SU-DHL-6 (cell line): Measurements from ENCODE around the gene SEZ6L.

Experiments used
- H2AFZ ChIP-seq: fragments of 200-600 bp; sonication (generic); 2 replicates; pipeline ENCODE4 v1.6.1; 2014; ENCODE audit warnings: low read depth, mild to moderate bottlenecking, moderate library complexity, mixed read lengths, antibody characterized with exemption, low read length; ENCODE audit not compliant: severe bottlenecking
- H3F3A ChIP-seq: fragments of 200-600 bp; shearing (Covaris generic); 2 replicates; pipeline ENCODE4 v1.6.0; 2016; ENCODE audit warnings: antibody characterized with exemption, mild to moderate bottlenecking; ENCODE audit not compliant: insufficient read depth
- H3K27ac ChIP-seq: fragments of 200-600 bp; sonication (generic); 2 replicates; pipeline ENCODE4 v1.5.1; 2016; ENCODE audit warnings: low read depth, mild to moderate bottlenecking, low read length, moderate library complexity, mixed read lengths
- H3K27me3 ChIP-seq: fragments of 200-600 bp; sonication (generic), shearing (Covaris generic); 2 replicates; pipeline ENCODE4 v1.6.0; 2014; ENCODE audit warnings: mild to moderate bottlenecking, low read length
- H3K36me3 ChIP-seq: fragments of 200-600 bp; sonication (generic); 2 replicates; pipeline ENCODE4 v1.6.1; 2014; ENCODE audit warnings: mild to moderate bottlenecking, low read length, mixed read lengths
- H3K4me2 ChIP-seq: fragments of 300-600, 200-600 bp; shearing (Covaris generic), sonication (generic); 2 replicates; pipeline ENCODE4 v1.6.0; 2014; ENCODE audit warnings: low read length, low read depth, mild to moderate bottlenecking; ENCODE audit not compliant: poor library complexity, severe bottlenecking
- H3K4me3 ChIP-seq: fragments of 200-600 bp; sonication (generic); 2 replicates; pipeline ENCODE4 v1.5.1; 2014; ENCODE audit warnings: antibody characterized with exemption, low read length, mild to moderate bottlenecking, mixed read lengths; ENCODE audit not compliant: insufficient read depth, poor library complexity, severe bottlenecking
- H3K79me2 ChIP-seq: fragments of 200-600 bp; sonication (generic); 2 replicates; pipeline ENCODE4 v1.6.1; 2014; ENCODE audit warnings: mild to moderate bottlenecking, low read length, moderate library complexity; ENCODE audit not compliant: insufficient read depth
- H3K9ac ChIP-seq: fragments of 200-600 bp; sonication (generic); 2 replicates; pipeline ENCODE4 v1.7.0; 2014; ENCODE audit warnings: mild to moderate bottlenecking, low read length
- H3K9me2 ChIP-seq: fragments of 200-600 bp; sonication (generic); replicated peaks from 2 replicates; pipeline ENCODE4 v1.6.1; 2014; ENCODE audit warnings: low read length; ENCODE audit not compliant: insufficient read depth
- H3K9me3 ChIP-seq: fragments of 200-600 bp; sonication (generic); 2 replicates; pipeline ENCODE4 v1.6.1; 2014; ENCODE audit warnings: low read length, mixed read lengths; ENCODE audit not compliant: insufficient read depth
- H4K20me1 ChIP-seq: fragments of 200-600 bp; sonication (generic); 2 replicates; pipeline ENCODE4 v1.6.1; 2014; ENCODE audit warnings: low read depth, mild to moderate bottlenecking, antibody characterized with exemption, low read length, moderate library complexity, mixed read lengths
- CTCF ChIP-seq: fragments of 200-600 bp; sonication (generic); IDR thresholded peaks from one replicate; pipeline ENCODE4 v1.5.1; 2017; ENCODE audit warnings: antibody characterized with exemption, mild to moderate bottlenecking, low read length, moderate library complexity; ENCODE audit not compliant: insufficient read depth, poor library complexity, severe bottlenecking
- EZH2phosphoT487 ChIP-seq: fragments of 200-600 bp; sonication (generic), shearing (Covaris generic); conservative IDR thresholded peaks from 2 replicates; pipeline ENCODE4 v1.6.1; 2018; ENCODE audit warnings: mild to moderate bottlenecking, antibody characterized with exemption, low read length, moderate library complexity, mixed read lengths

The SEZ6L gene

GRCh38 chr22:26310616-26311015 lies 141.4 kb downstream of the SEZ6L start:
- Histone ChIP-seq H2AFZ (no peak overlapping the region), H4K20me1 (no peaks in the 10 kb centered on the region), H3K9ac (no peak overlapping the region), H3K9me3 (no peaks in the 10 kb centered on the region), H3K9me2 (no peaks in the 10 kb centered on the region), H3K27ac (no peak overlapping the region), H3K79me2 (no peaks in the 10 kb centered on the region), H3F3A (no peaks in the 10 kb centered on the region), H3K27me3 (no peaks in the 10 kb centered on the region), H3K4me3 (no peak overlapping the region), H3K4me2 (no peak overlapping the region), H3K36me3 (no peaks in the 10 kb centered on the region)
- TF ChIP-seq EZH2phosphoT487 (no peak), CTCF (no peak)

GRCh38 chr22:26313291-26313690 lies 144.0 kb downstream of the SEZ6L start:
- Histone ChIP-seq H3K27me3 (no peaks in the 10 kb centered on the region), H3K4me3 (no peak overlapping the region), H3K27ac (no peak overlapping the region), H3K9me3 (no peaks in the 10 kb centered on the region), H3K4me2 (no peak overlapping the region), H3K9me2 (no peaks in the 10 kb centered on the region), H3K36me3 (no peaks in the 10 kb centered on the region), H3K79me2 (no peaks in the 10 kb centered on the region), H2AFZ (no peak overlapping the region), H4K20me1 (no peaks in the 10 kb centered on the region), H3K9ac (no peak overlapping the region), H3F3A (no peaks in the 10 kb centered on the region)
- no peak for TF ChIP-seq CTCF
- TF ChIP-seq EZH2phosphoT487, result no peak

DNA sequence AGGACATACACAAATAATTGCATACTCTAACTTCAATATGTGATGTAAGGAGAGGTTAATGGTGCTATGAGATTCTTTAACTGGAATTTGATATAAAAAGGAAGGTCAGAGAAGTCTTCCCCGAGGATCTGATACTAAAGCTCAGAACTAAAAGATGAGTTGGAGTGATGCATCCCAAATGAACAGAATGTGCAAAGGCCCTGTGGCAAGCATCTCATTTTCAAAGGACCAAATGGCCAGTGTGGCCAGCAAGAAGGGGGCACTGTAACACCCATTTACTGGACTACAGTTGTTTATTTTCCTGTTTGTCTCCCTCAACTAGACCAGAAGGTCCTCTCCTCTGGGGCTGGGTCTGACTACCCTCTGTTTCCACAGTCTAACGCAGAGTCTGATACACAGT lies 144.9 kb downstream of the SEZ6L start:
- no peak overlapping the region for H2AFZ ChIP-seq
- no peak overlapping the region for H3K27ac ChIP-seq
- no peaks in the 10 kb centered on the region for H3K79me2 ChIP-seq
- H3K36me3 ChIP-seq, result no peaks in the 10 kb centered on the region
- no peaks in the 10 kb centered on the region for H3K27me3 ChIP-seq
- no peak for TF ChIP-seq CTCF
- no peak for TF ChIP-seq EZH2phosphoT487
- no peaks in the 10 kb centered on the region for H3K9me2 ChIP-seq
- H4K20me1 ChIP-seq, result no peaks in the 10 kb centered on the region
- H3K9me3 ChIP-seq, result no peaks in the 10 kb centered on the region
- H3K4me3 ChIP-seq, result no peak overlapping the region
- H3F3A ChIP-seq, result no peaks in the 10 kb centered on the region
- H3K4me2 ChIP-seq, result no peak overlapping the region
- no peak overlapping the region for H3K9ac ChIP-seq

DNA sequence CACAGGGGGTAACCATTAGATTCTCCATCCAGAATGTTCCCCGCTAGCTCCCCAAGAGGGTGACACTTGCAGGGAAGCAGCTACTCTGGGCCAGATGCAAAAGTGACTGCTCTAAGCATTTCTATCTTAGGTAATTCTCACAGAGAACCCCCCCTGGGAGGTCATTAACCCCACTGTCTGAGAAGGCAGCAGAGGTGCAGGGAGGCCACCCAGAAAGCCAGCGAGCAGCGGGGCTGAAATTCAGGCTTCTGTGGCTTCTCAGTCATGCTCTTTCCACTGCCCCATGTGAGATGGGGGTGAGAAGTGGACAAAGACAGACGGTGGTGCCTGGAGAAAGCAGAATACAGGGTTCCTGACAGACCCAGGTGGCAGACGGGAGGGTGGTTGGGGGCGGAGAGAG lies 145.4 kb downstream of the SEZ6L start:
- no peak overlapping the region for H3K4me2 ChIP-seq
- no peak overlapping the region for H2AFZ ChIP-seq
- no peaks in the 10 kb centered on the region for H3K79me2 ChIP-seq
- H3K9ac ChIP-seq, result no peak overlapping the region
- H3F3A ChIP-seq, result no peaks in the 10 kb centered on the region
- H4K20me1 ChIP-seq, result no peaks in the 10 kb centered on the region
- H3K36me3 ChIP-seq, result no peaks in the 10 kb centered on the region
- no peak for TF ChIP-seq CTCF
- TF ChIP-seq EZH2phosphoT487, result no peak
- H3K9me2 ChIP-seq, result no peaks in the 10 kb centered on the region
- H3K27me3 ChIP-seq, result no peaks in the 10 kb centered on the region
- H3K4me3 ChIP-seq, result no peak overlapping the region
- H3K27ac ChIP-seq, result no peak overlapping the region
- no peaks in the 10 kb centered on the region for H3K9me3 ChIP-seq
